Putamen (tissue), 1 donor: ENCODE measurements around the gene FKBP14.

Experiments used
- DNase-seq: peaks from one replicate; pipeline ENCODE4 v3.0.0-alpha.2; 2016; ENCODE audit warnings: low spot score

FKBP14 gene

DNA sequence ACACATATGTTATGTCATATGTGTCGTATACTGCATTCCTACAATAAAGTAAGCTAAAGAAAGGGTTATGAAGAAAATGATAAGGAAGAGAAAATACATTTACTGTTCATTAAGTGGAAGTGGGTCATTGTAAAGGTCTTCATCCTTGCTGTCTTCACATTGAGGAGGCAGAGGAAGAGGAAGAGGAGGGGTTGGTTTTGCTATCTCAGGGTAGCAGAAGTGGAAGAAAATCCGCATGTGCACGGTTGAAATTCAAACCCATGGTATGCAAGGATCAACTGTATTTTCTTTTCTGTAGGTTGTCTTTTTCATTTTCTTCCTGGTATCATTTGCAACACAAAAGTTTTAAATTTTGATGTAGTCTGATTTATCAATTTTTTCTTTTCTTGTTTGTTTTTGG, 8.0 kb upstream of the FKBP14 start:
- no peak for DNase-seq

DNA sequence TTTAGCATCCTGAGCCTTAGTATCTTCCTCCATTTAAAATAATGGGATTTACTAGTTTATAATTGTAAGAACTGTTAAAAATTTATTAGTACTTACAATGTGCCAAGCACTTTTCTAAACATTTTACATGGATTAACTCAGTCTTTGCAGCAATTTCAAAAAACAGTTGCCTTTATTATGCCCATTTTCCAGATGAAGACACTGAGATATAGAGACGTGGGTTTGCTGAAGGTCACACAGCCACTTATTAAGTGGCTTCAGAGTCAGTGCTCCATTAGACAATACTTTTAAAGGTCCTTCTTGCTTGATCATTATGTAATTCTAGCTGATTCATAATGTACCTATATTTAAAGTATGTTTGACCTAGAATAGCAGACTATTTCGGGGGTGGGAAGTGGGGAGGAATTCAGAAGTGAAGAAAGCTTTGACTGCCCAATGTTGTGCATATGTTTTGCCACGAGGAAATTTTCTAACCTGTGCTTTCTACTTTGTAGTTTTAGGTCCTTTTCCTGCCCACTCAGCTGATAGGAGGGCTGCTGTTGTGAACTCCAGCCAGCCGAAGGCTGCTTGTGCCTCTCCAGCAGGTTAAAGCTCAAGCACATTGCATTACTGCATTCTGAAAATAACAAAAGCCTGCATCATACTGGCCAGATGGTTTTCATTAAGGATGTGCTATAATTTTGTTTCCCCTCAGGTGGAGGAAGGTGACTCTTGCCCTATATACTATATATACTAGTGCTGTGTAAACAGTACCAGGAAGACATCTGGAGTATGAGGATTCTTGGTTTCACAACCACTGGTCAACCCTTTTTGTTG, 6.0 kb upstream of the FKBP14 start:
- DNase-seq: no peak

GRCh38 chr7:30029696-30030095, 3.2 kb upstream of the FKBP14 start:
- DNase-seq: no peak

DNA sequence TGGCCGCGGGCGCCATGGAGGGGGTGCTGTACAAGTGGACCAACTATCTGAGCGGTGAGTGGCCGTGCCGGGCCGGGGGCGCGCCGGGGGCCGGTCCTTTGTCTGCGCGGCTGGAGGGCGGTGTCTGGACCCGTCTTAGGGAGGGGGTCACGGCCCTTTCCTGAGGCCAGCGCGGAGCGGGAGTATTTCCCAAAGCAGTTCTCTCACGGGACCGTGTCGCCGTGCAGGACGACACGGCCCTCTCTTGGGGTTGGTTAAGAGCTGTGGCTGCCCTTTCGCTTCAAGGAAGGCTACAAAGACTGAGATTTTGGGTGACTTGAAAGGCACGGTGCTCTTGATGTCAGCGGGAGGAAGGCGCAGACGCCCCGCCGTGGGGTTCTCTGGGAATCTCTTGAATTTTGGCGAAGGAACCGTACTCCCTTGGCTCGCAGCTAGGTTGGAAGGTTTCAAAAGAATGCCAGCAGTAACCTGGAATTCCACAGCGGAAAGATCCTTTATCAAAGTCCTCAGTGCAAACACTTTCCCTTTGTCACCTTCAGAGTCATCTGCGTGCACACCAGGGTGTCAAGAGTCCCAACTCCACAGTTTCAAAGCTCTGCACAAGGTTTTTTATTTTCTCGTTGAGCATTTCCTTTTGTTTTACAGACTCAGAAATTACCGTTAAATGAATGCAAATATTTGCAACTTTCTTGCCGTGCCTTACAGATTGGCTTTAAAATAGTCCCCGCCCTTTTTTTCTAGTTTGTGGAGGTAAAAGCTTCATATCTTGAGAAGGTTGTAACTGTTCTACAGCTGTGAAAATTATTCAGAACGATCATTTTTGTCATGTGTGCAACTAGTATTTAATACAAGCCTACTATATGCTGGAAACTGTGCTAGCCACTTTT, 2.5 kb upstream of the FKBP14 start:
- DNase-seq: peak; percentile 57

DNA sequence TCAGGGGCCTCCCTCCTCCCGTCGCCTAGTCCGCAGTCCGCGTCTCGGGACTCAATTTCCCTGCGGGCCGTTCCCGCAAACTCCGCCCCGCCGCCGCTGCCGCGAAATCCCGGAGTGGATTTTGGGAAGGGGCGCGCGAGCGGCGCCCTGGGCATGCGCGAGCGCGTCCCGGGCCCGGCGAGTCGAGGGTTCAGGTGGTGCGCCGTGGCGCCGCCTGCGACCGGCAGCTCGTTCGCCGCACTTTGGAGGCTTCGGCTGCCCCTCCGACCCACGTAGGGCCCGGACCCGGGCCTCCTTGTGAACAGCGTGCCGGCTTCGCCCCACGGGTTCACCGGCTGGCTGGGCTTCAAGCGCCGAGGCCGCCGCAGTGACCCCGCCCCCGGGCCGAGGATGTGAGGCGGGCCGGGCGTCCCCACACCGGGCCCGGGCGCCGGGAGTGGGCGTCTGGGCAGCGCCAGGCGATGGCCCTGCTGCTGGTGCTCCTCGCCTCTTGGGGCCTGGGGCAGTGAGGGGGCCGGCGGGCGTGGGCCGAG, 1.8 kb upstream of the FKBP14 start, which contains the start of gene PLEKHA8:
Gene PLEKHA8 (plus strand): TSS at position 197 of the 533 bp plus-strand sequence. CDS start 351 bp downstream, outside the sequence.
- DNase-seq: peak; percentile 90

GRCh38 chr7:30027740-30028215, 1.3 kb upstream of the FKBP14 start:
- DNase-seq: no peak

GRCh38 chr7:30027065-30027456, 559 bp upstream of the FKBP14 start:
- no peak for DNase-seq

DNA sequence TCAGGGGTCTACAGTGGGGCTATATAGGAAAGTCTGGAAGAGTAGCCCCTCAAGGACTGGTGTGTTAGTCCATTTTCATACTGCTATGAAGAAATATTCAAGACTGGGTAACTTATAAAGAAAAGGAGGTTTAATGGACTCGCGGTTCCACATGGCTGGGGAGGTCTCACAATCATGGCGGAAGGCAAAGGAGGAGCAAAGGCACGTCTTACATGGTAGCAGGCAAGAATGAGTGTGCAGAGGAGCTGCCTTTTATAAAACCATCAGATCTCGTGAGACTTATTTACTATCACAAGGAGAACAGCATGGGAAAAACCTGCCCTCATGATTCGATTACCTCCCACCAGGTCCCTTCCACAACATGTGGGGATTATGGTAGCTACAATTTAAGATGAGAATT, 3.0 kb downstream of the FKBP14 start:
- no peak for DNase-seq

DNA sequence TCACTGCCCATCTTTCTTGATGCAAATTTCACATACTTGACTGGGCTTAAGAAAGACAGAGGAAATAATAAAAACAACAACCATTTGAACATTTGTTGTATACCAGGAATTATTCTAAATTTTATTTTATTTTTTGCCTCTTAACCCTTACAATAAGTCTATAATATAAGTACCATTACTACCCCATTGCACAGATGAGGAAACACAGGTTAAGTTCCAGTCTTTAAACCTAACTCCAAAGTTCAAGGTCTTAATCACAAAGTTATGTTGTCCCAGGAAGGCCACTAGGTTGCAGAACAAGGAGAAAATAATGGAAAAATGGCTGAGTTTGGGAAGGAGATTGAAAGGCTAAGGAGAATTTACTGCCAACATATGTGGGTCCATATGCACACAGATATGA, 3.5 kb downstream of the FKBP14 start:
- DNase-seq: no peak

- no peak for DNase-seq
These were observed 6.0 kb downstream of the FKBP14 start for GRCh38 chr7:30020535-30020934.

DNA sequence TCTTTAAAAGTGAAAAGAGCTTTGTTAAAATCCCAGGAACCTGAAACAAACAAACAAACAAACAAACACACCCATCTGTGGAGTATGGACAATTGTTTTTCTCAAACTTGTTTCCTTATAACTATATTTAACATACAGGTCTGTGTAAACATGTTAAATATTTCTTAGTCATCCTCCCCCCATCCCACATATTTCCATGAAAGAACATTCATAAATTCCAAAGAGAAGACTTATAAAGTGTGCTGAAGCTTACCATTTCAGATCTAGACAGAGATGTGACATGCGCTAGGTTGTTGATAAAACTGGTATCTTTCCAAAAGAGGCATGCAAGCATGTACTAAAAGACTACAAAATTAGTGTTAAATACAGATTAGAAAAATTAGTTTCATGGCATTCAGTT, 6.5 kb downstream of the FKBP14 start:
- DNase-seq: no peak

GRCh38 chr7:30019387-30019786, 7.1 kb downstream of the FKBP14 start:
- no peak for DNase-seq

GRCh38 chr7:30018451-30018850, 8.1 kb downstream of the FKBP14 start:
- DNase-seq: no peak

DNA sequence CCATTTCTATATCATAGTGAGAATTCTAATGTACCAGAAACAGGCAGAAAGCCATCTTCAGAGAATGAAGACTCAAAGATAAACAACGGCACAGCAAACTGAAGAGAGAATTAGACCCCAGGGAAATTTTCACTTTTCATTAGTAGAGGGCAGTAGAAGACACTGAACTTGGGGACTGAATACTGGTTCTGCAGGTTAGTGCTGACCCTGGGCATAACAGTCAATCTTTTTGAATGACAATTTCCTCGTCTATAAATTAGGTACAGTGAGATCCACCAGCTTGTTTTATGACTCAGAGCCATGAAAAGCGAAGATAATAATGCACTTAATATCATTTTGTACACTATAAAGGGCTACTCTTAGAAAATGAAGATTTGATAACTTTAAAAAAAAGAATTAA, 13.7 kb downstream of the FKBP14 start:
- DNase-seq: no peak

GRCh38 chr7:30010021-30010420, 16.5 kb downstream of the FKBP14 start:
- DNase-seq: no peak

- DNase-seq: peak; percentile 33
These were observed 21.0 kb downstream of the FKBP14 start for GRCh38 chr7:30005464-30005863.

- DNase-seq: no peak
These were observed 23.4 kb downstream of the FKBP14 start for GRCh38 chr7:30003098-30003497.

DNA sequence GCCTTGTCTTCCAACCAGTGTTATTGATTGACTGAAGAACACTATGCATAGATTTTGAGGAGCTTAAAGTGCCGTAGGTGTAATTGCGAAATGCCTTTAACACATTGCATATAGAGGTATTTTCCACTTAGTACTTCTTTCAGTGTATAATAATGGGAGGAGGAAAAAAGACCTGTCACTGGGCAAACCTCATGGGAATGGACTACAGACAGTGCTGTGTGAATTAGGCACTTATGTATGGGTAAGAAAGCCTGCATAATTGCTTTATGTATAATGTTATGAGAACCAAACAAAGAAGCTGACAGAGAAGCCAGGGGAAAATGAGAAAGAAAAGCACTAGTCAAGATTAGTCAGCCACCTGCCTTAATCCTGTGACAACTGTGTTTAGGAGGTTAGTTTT, 24.5 kb downstream of the FKBP14 start:
- DNase-seq: peak; percentile 44

GRCh38 chr7:29998489-29998888, 28.0 kb downstream of the FKBP14 start:
- DNase-seq: no peak

DNA sequence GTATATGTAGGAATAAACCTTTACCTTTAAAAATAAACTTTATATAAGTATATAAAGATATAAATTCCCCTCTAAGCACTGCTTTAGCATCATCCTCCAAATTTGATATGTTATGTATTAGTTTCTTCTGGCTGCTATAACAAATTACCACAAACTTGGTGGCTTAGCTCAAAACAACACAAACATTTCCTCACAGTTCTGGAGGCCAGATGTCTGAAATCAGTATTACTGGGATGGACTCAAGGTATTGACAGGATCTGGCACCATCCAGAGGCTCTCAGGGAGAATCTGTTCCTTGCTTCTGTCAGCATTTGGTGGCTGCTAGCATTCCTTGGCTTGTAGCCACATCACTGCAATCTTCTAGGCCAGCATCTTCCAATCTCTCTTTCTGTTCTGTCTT, 30.2 kb downstream of the FKBP14 start:
- DNase-seq: no peak

DNA sequence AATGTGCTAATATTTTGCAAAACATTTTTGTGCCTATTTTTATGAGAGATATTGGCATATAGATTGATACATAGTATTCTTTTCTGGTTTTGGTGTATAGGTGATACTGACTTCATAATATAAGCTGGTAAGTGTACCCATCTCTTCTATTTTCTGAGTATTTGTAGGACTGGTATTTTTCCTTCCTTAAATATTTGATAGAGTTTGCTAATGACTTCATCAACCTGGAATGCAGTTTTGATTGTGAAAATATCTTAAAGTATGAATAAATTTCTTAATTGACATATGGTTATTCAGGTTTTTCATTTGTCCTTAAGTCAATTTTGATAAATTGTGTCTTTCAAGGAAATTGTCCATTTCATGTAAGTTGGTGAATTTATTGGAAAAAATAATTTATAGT, 30.9 kb downstream of the FKBP14 start:
- no peak for DNase-seq

DNA sequence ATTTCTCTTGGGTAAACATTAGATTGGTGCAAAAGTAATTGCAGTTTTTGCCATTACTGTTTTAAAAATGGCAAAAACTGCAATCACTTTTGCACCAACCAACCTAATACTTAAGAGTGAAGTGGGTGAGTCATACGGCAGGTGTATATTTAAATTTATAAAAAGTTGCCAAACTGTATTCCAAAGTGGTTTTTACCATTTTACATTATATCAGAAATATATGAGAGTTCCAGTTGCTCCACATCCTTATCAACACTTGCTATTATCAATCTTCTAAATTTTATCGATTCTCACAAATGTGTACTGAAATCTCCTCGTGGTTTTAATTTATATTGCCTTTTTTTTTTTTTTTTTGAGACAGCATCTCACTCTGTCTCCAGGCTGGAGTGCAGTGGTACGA, 33.4 kb downstream of the FKBP14 start:
- no peak for DNase-seq

DNA sequence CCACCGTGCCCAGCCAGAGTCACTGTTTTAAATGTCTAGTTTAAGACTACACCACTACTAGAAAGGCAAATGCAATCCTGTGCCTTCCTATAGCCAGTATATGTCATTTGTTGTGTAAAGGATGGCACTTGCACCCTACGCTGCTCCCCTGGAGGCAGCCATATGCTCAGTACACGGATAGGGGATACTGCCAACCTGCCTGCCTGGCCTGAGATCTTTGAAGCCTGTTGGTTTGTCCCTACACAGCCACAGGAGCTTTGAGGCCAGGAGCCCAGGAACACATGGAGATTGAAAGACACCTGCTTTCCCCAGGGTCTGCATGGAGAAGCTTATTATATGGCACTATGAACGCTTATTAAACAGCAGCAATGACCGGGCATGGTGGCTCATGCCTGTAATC, 34.6 kb downstream of the FKBP14 start:
- DNase-seq: no peak
